Vagina (tissue), 2 donors: Measurements from ENCODE around the gene NDOR1. TPM values are rescaled to one million over a fixed set of nuclear protein-coding genes. Genes with fewer than 3 reads are reported as not detected.
"Not testable (repeated sequence)": the region's sequence is repeated elsewhere in the genome, so short reads cannot be mapped to it uniquely, and the experiment has no call there.

Experiments
- DNase-seq, 2 donors: peaks; one replicate each; pipeline ENCODE4 v3.0.0-alpha.2; 2017; ENCODE audit errors: extremely low spot score in 2 of 2
- H3K27ac ChIP-seq: fragments of 200-600 bp; sonication (generic); one replicate; pipeline ENCODE4 v1.5.1; 2019
- H3K27me3 ChIP-seq: fragments of 200-600 bp; sonication (generic); one replicate; pipeline ENCODE4 v1.5.1; 2019
- H3K36me3 ChIP-seq, 2 donors: fragments of 200-600 bp; sonication (generic); one replicate each; pipeline ENCODE4 v1.5.1; 2017 to 2019
- H3K4me1 ChIP-seq: fragments of 200-600 bp; sonication (generic); one replicate; pipeline ENCODE4 v1.5.1; 2019
- H3K4me3 ChIP-seq, 2 donors: fragments of 200-600 bp; sonication (generic); 1 replicate in 1 of 2; 2 replicates in 1 of 2; pipeline ENCODE4 v1.5.1; 2016 to 2019
- H3K9me3 ChIP-seq: fragments of 200-600 bp; sonication (generic); one replicate; pipeline ENCODE4 v1.5.1; 2019
- POLR2A ChIP-seq, 2 donors: fragments of 450-650 bp; IDR thresholded peaks; one replicate each; pipeline ENCODE4 v1.6.1; 2017; ENCODE audit warnings: antibody characterized with exemption in 2 of 2, mild to moderate bottlenecking in 2 of 2, moderate library complexity in 2 of 2
- POLR2AphosphoS5 ChIP-seq, 2 donors: sonication (generic); formaldehyde crosslinking; IDR thresholded peaks; one replicate each; pipeline ENCODE4 v1.9.0; 2017; ENCODE audit warnings: antibody characterized with exemption in 2 of 2, mild to moderate bottlenecking in 2 of 2, low read depth in 1 of 2; ENCODE audit not compliant: insufficient read depth in 1 of 2
- intact Hi-C: fragments of 100-400 bp; cut with DNase I; formaldehyde crosslinking; loops from one replicate; pipeline ENCODE4 v1.15.1; 2023
- total RNA-seq: library from RNA; depleted of rRNA; stranded (reverse); fragments of >200 nt; gene quantifications from one replicate; pipeline ENCODE4 v1.2.3, GENCODE V29; 2016
- TF ChIP-seq, protein P1 (sequence below), 3 experiments: fragments of 450-650 bp in 2 of 3; fragments of 200-600 bp in 1 of 3; sonication (generic) in 1 of 3; IDR thresholded peaks; one replicate each; pipeline ENCODE4 v1.5.1; 2017 to 2019; ENCODE audit warnings: antibody characterized with exemption in 3 of 3, mild to moderate bottlenecking in 2 of 3, moderate library complexity in 2 of 3

NDOR1 gene
- total RNA-seq, 1 donor from 2014 or later = 12.0 TPM

DNA sequence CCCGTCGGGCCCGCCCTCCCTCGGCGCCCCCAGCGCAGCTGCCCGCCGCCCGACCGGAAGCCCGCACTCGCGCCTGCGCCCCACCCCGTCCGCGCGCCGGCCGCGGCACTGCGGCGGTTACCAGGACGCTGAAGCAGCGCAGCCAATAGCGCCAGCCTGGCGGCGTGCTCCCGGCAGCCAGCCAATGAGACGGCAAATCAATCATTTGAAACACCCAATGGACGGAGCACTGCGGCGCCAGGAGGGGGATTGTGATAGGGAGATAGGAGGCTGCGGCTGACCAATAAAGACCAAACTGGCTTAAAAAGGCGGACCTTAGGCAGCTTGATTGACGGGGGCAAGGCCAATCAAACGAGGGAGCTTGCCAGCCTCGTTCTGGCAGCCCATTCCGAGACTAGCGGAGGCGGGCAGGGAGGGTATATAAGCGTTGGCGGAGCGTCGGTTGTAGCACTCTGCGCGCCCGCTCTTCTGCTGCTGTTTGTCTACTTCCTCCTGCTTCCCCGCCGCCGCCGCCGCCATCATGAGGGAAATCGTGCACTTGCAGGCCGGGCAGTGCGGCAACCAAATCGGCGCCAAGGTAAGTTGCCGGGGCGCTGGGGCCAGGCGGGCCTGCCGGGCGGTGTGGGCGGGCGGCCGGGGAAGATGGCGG is 35.5 kb downstream of the NDOR1 start, which contains the start of gene TUBB4B:
Gene TUBB4B, plus strand, starts transcription at position 447 of the 649 bp plus-strand sequence. Its CDS starts 74 bp downstream, at position 521.
- peak within 1 kb of the TSS; percentile 78 for H3K27ac ChIP-seq
- no peaks in the 10 kb centered on the region for H3K9me3 ChIP-seq
- DNase-seq = peak; percentile 100
- no peaks in the 10 kb centered on the region for H3K27me3 ChIP-seq
- peak within 1 kb of the TSS; percentile 66 to 99 for H3K4me3 ChIP-seq
- H3K4me1 ChIP-seq = peaks cover 69% of the 10 kb centered on the region
- H3K36me3 ChIP-seq = peaks cover 0 to 14% of the 10 kb centered on the region in 2 donors
- TF ChIP-seq, protein P1, sequence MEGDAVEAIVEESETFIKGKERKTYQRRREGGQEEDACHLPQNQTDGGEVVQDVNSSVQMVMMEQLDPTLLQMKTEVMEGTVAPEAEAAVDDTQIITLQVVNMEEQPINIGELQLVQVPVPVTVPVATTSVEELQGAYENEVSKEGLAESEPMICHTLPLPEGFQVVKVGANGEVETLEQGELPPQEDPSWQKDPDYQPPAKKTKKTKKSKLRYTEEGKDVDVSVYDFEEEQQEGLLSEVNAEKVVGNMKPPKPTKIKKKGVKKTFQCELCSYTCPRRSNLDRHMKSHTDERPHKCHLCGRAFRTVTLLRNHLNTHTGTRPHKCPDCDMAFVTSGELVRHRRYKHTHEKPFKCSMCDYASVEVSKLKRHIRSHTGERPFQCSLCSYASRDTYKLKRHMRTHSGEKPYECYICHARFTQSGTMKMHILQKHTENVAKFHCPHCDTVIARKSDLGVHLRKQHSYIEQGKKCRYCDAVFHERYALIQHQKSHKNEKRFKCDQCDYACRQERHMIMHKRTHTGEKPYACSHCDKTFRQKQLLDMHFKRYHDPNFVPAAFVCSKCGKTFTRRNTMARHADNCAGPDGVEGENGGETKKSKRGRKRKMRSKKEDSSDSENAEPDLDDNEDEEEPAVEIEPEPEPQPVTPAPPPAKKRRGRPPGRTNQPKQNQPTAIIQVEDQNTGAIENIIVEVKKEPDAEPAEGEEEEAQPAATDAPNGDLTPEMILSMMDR (IDR thresholded peaks at IDR 0.05) = peak in 1 of 3 experiments; percentile 15
- TF ChIP-seq POLR2AphosphoS5 (IDR thresholded peaks at IDR 0.05; ENCODE audit: insufficient read depth in 1 of 2, low read depth in 1 of 2) (peak; percentile 89 to 100), POLR2A (IDR thresholded peaks at IDR 0.05) (peak in 1 of 2 donors; percentile 100)
- intact Hi-C loops = no loop called here

DNA sequence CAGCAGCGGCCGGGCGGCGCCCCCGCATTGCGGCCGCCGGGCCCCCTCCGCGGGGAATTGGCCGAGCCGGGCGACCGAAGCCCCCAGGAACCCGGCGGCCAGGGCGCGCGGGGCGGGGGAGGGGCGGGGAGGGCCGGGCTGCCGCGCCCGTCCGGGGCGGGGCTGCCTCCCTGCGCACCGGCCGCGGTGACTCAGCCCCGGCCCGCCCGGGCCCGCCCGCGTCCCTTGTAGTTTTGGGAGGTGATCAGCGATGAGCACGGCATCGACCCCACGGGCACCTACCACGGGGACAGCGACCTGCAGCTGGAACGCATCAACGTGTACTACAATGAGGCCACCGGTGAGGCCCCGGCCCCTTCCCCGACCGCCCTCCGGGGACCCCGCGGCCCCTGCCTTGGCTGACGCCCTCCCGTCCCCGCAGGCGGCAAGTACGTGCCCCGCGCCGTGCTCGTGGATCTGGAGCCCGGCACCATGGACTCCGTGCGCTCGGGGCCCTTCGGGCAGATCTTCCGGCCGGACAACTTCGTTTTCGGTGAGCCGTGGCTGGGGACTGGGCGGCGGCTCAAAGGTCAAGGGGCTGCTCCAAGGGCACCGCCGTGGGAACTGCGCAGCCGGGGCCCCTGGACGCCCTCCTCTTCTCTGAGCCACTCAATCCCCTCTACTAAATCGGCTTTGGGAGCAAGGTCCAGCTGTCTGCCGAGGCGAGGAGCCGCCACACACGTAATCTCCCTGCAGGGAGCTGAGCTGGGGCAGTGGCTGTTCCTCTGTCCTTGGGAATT is 36.2 kb downstream of the NDOR1 start:
- DNase-seq = no peak
- Histone ChIP-seq H3K9me3 (no peaks in the 10 kb centered on the region), H3K27me3 (no peaks in the 10 kb centered on the region), H3K27ac (peak overlapping the region; percentile 78), H3K36me3 (peaks cover 0 to 14% of the 10 kb centered on the region in 2 donors), H3K4me3 (peak overlapping the region; percentile 66 to 99), H3K4me1 (peaks cover 62% of the 10 kb centered on the region)
- intact Hi-C loops = no loop called here
- peak in 1 of 2 donors; percentile 60 for TF ChIP-seq POLR2AphosphoS5 (IDR thresholded peaks at IDR 0.05; ENCODE audit: insufficient read depth in 1 of 2, low read depth in 1 of 2)
- TF ChIP-seq, protein P1 (IDR thresholded peaks at IDR 0.05) = no peak

DNA sequence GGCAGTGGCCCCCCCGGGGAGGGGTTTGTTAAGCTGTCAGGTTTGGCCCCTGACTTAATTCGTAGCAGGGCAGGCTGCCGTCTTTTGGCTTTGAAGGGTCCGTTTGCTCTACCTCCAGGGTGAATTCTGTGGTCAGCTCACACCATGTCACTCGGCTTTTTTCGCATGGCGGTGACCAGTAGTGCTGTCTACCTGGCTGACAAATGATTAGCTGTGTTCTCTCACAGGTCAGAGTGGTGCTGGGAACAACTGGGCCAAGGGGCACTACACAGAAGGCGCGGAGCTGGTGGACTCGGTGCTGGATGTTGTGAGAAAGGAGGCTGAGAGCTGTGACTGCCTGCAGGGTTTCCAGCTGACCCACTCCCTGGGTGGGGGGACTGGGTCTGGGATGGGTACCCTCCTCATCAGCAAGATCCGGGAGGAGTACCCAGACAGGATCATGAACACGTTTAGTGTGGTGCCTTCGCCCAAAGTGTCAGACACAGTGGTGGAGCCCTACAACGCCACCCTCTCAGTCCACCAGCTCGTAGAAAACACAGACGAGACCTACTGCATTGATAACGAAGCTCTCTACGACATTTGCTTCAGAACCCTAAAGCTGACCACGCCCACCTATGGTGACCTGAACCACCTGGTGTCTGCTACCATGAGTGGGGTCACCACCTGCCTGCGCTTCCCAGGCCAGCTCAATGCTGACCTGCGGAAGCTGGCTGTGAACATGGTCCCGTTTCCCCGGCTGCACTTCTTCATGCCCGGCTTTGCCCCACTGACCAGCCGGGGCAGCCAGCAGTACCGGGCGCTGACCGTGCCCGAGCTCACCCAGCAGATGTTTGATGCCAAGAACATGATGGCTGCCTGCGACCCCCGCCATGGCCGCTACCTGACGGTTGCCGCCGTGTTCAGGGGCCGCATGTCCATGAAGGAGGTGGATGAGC is 37.0 kb downstream of the NDOR1 start:
- H3K27ac ChIP-seq = peak overlapping the region; percentile 78
- no peaks in the 10 kb centered on the region for H3K9me3 ChIP-seq
- H3K4me1 ChIP-seq = peaks cover 54% of the 10 kb centered on the region
- DNase-seq = no peak
- TF ChIP-seq, protein P1 (IDR thresholded peaks at IDR 0.05) = no peak
- TF ChIP-seq POLR2AphosphoS5 (IDR thresholded peaks at IDR 0.05; ENCODE audit: insufficient read depth in 1 of 2, low read depth in 1 of 2) (no peak), POLR2A (IDR thresholded peaks at IDR 0.05) (no peak)
- intact Hi-C loops = no loop called here
- peak overlapping the region; percentile 66 to 99 for H3K4me3 ChIP-seq
- H3K27me3 ChIP-seq = no peaks in the 10 kb centered on the region
- H3K36me3 ChIP-seq = peaks cover 0 to 14% of the 10 kb centered on the region in 2 donors

DNA sequence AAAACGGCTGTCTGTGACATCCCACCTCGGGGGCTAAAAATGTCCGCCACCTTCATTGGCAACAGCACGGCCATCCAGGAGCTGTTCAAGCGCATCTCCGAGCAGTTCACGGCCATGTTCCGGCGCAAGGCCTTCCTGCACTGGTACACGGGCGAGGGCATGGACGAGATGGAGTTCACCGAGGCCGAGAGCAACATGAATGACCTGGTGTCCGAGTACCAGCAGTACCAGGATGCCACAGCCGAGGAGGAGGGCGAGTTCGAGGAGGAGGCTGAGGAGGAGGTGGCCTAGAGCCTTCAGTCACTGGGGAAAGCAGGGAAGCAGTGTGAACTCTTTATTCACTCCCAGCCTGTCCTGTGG is 37.7 kb downstream of the NDOR1 start:
- peaks cover 0 to 14% of the 10 kb centered on the region in 2 donors for H3K36me3 ChIP-seq
- H3K27ac ChIP-seq, H3K27me3 ChIP-seq, DNase-seq, H3K4me3 ChIP-seq, intact Hi-C loops, H3K9me3 ChIP-seq: not testable (repeated sequence)
- peaks cover 51% of the 10 kb centered on the region for H3K4me1 ChIP-seq
